Esophagus muscularis mucosa (tissue), 4 donors: Measurements from ENCODE around the gene WDR62.

ENCODE experiments used
- EP300 ChIP-seq: sonication (generic); formaldehyde crosslinking; IDR thresholded peaks from one replicate; pipeline ENCODE4 v1.6.1; 2017; ENCODE audit warnings: antibody characterized with exemption
- POLR2AphosphoS5 ChIP-seq, 2 donors: sonication (generic); formaldehyde crosslinking; IDR thresholded peaks; one replicate each; pipeline ENCODE4 v1.6.1; 2017; ENCODE audit warnings: antibody characterized with exemption in 2 of 2
- TF ChIP-seq, protein P1 (sequence below), 3 experiments: fragments of 200-600 bp in 2 of 3; fragments of 450-650 bp in 1 of 3; sonication (generic) in 2 of 3; IDR thresholded peaks; one replicate each; pipeline ENCODE4 v1.5.1; 2017 to 2019; ENCODE audit warnings: antibody characterized with exemption in 3 of 3, mild to moderate bottlenecking in 2 of 3, moderate library complexity in 1 of 3

DNA sequence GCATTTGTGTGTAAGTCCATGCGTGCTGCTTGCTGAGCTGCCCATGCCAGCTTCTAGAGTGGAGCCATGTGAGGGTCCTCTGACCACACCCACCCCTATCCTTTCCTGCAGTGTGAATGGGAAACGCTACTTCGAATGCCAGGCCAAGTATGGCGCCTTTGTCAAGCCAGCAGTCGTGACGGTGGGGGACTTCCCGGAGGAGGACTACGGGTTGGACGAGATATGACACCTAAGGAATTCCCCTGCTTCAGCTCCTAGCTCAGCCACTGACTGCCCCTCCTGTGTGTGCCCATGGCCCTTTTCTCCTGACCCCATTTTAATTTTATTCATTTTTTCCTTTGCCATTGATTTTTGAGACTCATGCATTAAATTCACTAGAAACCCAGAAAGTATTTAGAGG, 70.9 kb downstream of the WDR62 start:
- TF ChIP-seq POLR2AphosphoS5 (IDR thresholded peaks at IDR 0.05), result no peak
- TF ChIP-seq EP300, result no peak
- TF ChIP-seq, protein P1, sequence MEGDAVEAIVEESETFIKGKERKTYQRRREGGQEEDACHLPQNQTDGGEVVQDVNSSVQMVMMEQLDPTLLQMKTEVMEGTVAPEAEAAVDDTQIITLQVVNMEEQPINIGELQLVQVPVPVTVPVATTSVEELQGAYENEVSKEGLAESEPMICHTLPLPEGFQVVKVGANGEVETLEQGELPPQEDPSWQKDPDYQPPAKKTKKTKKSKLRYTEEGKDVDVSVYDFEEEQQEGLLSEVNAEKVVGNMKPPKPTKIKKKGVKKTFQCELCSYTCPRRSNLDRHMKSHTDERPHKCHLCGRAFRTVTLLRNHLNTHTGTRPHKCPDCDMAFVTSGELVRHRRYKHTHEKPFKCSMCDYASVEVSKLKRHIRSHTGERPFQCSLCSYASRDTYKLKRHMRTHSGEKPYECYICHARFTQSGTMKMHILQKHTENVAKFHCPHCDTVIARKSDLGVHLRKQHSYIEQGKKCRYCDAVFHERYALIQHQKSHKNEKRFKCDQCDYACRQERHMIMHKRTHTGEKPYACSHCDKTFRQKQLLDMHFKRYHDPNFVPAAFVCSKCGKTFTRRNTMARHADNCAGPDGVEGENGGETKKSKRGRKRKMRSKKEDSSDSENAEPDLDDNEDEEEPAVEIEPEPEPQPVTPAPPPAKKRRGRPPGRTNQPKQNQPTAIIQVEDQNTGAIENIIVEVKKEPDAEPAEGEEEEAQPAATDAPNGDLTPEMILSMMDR (IDR thresholded peaks at IDR 0.05), result no peak
